Activated CD4-positive, alpha-beta T cell treated with anti-CD3 and anti-CD28 coated beads, Interleukin-2, Interleukin-6, amounts not matched to agents 100 ng/mL and 50 ng/mL, durations not matched to agents 16 hours and 8 hours (primary cell): Measurements from ENCODE around the gene ZNF578.
"Not testable (repeated sequence)": the region's sequence is repeated elsewhere in the genome, so short reads cannot be mapped to it uniquely, and the experiment has no call there.

ENCODE experiments used
- DNase-seq: peaks from one replicate; pipeline ENCODE4 v3.0.0-alpha.2; 2020

Gene ZNF578

GRCh38 chr19:52453324-52454094, at the start of gene ZNF578:
TSS of gene ZNF578 (plus strand) at chr19:52453553. CDS start at chr19:52501846, 48,293 bp downstream.
- peak; percentile 54 for DNase-seq

DNA sequence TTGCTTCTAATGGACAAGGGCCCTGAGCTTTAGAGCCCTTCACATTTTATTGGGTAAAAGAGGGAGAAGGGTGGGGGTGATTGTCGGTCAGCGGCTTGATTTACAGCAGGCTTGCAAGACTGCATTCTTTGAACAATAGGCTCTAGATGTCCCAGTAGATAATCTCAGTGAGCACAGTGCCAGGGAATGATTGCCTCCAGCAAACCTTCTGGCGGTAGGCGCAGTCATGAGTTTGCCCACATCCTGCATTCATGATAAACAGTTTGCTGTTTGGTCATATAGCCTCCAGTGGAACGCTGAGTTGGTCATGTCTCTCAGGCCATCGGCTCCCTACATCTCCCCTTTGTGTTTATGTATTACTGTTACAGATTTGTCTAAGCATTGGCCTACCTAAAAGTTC, 43.1 kb upstream of the ZNF578 start:
- DNase-seq = no peak

GRCh38 chr19:52415711-52416110, 37.6 kb upstream of the ZNF578 start:
- no peak for DNase-seq

GRCh38 chr19:52428937-52429336, 24.4 kb upstream of the ZNF578 start, which contains the start of gene ZNF534:
TSS of gene ZNF534 (plus strand) at chr19:52429148. CDS start at chr19:52431475, 2,327 bp downstream.
- no peak for DNase-seq

DNA sequence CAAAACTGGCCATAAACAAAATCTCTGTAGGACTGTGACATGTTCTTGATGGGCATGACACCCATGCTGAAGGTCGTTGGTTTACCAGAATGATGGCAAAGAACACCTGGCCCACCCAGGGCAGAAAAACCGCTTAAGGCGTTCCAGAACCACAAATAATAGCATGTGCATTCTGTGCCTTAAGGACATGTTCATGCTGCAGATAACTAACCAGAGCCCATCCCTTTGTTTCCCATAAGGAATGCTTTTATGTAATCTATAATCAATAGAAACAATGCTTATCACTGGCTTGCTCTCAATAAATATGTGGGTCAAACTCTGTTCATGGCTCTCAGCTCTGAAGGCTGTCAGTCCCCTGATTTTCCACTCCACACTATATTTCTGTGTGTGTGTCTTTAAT, 11.2 kb upstream of the ZNF578 start:
- no peak for DNase-seq

GRCh38 chr19:52444506-52444905, 8.8 kb upstream of the ZNF578 start:
- no peak for DNase-seq

- DNase-seq = no peak
Measured at GRCh38 chr19:52451241-52451640, 2.1 kb upstream of the ZNF578 start.

DNA sequence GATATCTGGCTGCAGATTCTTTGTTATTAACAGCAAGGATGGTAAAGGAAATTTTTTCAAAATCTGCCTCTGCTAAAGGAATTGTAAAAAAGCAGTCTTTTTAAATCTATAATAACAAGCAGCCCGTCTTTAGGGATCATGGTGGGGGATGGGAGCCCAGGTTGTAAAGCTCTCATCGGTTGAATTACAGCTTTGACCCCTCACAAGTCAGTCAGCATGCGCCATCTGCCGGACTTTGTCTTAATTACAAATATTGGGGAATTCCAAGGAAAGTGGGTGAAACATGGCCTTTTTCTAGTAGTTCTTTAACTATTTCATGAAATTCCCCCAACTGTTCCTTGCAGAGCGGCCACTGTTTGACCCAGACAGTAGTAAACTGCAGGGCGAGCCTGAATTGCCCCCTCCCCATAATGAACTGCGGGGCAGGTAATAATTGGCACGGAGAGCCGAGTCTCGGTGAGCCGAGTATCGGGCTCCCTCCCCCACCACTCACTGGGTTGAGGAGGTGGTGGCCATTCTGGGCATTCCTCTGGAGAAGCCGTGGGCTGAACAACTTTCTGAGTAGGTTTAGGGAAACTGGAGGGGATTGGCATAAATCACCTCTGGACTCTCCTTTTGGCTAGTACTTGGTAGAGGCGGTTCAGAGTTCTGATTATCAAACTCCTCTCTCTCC, 11.6 kb downstream of the ZNF578 start:
- DNase-seq = no peak

DNA sequence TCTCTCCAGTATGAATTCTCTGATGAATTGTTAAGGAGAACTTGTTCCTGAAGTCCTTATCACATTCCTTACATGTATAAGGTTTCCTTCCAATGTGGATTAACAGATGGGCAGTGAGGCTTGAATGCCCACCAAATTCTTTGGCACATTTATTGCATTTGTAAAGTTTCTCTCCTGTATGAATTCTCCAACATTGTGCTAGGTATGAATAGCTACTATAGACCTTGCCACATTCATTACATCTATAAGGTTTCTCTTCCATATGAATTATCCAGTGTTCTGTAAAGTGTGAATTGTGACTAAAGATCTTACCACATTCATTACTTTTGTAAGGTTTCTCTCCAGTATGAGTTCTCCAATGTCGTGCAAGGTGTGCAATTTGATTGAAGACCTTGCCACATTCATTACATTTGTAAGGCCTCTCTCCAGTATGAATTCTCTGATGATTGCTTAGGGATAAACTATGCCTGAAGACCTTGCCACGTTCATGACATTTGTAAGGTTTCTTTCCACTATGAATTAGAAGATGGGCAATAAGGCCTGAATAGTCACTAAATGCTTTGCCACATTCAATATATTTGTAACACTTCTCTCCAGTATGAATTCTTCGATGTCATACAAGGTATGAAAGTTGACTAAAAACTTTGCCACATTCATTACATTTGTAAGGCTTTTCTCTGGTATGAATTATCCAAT, 20.4 kb downstream of the ZNF578 start:
- no peak for DNase-seq

DNA sequence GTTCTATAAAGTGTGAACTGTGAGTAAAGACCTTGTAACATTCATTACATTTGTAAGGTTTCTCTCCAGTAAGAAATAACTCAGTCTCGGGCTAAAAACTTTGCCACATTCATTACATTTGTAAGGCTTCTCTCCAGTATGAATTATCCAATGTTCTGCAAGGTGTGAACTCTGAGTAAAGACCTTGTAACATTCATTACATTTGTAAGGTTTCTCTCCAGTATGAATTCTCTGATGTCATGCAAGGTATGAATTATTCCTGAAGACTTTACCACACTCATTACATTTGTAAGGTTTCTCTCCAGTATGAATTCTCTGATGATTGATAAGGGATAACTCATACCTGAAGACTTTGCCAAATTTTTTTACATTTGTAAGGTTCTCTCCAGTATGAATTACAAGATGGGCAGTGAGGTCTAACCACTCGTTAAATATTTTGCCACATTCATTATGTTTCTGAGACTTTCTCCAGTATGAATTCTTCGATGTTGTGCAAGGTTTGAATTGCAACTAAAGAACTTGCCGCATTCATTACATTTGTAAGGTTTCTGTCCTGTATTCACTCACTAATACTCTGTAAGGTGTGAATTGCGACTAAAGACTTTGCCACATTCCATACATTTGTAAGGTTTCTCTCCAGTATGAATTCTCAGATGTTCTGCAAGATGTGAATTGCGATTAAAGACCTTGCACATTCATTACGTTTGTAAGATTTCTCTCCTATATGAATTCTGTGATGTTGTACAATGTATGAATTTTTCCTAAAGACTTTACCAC, 21.2 kb downstream of the ZNF578 start:
- DNase-seq = no peak

GRCh38 chr19:52484111-52484743, 30.9 kb downstream of the ZNF578 start:
- not testable (repeated sequence) for DNase-seq

DNA sequence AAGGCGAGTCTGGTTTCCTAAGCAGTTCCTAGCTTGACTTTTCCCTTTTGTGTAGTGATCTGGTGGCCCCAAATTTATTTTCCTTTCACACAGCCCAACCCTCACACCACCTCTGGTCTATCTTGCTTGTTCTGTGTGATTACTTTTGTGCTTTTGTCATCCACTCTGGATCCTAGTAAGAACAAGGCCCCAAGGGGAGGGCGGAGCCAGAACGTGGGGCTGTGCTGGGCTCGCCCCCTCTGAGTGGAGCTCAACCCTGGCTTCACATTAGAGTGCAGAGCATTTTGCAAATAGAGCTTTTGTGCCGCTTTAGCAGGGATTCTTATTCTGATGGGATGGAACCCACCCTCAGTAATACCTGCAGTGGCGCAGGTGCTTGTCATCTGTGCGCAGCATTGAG, 31.7 kb downstream of the ZNF578 start:
- DNase-seq = not testable (repeated sequence)

GRCh38 chr19:52485561-52486240, 32.3 kb downstream of the ZNF578 start:
- not testable (repeated sequence) for DNase-seq

DNA sequence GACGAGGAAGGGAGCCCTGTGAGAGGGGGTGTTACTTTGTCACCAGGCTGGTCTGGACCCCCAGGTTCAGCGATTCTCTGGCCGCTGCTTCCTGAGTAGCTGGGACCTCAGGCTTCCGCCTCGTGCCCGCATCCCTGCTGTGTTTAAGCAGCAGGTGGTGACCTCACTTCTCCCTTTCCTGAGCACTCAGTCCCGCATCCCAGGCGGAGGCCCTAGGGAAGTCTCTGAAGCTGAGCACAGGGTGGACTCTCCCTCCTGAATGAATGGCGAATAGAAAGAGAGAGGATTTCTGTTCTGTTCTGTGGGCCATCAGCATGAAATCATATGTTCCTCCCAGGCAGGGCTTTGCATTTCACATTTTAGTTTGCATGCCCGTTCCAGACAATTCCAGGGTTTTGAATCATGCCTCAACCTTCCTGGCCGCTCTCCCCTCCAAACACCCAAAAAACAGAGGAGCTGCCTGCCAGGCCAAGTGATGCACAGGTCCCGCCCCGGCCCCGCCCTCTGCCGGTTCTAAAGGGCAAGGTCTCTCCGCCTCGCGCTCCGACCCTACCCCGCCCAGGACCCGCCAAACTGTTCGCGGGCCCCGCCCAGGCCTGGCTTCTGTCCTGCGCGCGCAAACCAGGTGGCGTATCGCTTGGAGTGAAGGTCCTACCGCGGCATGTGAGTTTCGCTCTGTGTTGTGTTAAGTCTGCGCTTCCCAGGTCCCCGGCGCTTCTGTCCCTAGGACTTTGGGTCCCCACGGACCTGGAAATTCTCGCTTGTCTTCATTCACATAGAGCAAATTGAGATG, 39.0 kb downstream of the ZNF578 start:
- no peak for DNase-seq

GRCh38 chr19:52492994-52493470, 39.7 kb downstream of the ZNF578 start:
- no peak for DNase-seq

GRCh38 chr19:52494518-52494917, 41.2 kb downstream of the ZNF578 start:
- DNase-seq = no peak

- DNase-seq = no peak
Measured at GRCh38 chr19:52498571-52498970, 45.2 kb downstream of the ZNF578 start.

DNA sequence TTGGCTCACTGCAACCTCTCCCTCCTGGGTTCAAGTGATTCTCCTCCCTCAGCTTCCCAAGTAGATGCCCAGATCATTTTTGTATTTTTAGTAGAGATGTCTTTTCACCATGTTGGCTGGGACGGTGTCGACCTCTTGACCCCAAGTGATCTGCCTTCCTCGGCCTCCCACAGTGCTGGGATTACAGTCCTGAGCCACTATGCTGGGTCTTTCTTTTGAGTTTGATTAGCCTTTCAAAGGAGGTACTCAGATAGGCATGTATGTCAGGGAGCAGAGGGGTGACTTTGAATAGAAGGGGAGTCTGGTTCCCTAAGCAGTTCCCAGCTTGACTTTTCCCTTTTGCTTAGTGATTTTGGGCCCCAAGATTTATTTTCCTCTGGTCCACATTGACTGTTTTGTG, 47.1 kb downstream of the ZNF578 start:
- not testable (repeated sequence) for DNase-seq

DNA sequence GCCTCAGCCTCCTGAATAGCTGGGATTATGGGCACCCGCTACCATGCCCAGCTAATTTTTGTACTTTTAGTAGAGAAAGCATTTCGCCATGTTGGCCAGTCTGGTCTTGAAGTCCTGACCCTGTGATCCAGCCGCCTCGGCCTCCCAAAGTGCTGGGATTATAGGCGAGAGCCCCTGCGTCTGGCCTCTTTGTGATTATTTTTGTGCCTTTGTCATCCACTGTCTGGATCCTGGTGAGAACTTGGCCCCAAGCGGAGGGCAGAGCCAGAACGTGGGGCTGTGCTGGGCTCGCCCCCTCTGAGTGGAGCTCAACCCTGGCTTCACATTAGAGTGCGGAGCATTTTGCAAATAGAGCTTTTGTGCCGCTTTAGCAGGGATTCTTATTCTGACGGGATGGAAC, 47.6 kb downstream of the ZNF578 start:
- not testable (repeated sequence) for DNase-seq

- DNase-seq = no peak
Measured at GRCh38 chr19:52507266-52507665, 53.9 kb downstream of the ZNF578 start.

DNA sequence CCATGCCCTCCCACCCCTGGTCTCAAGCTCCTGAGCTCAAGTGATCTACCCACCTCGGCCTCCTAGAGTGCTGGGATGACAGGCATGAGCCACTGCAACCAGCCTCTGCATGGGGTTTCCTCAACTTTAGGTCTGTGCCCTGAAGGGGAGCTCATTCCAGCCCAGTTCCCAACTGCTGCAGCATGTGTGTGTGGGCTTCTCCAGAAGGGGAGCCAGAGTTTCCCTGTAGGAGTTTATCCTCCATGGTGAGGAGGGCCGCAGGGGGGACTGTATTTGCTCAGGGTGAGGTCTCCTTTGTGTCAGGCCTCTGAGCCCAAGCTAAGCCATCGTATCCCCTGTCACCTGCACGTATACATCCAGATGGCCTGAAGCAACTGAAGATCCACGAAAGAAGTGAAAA, 62.8 kb downstream of the ZNF578 start:
- DNase-seq = no peak
